GM20000 (cell line): ENCODE measurements around the gene CLDN24.

ENCODE experiments used
- DNase-seq: peaks from one replicate; pipeline ENCODE4 v3.0.0; 2012; ENCODE audit warnings: low spot score
- CTCF ChIP-seq: IDR thresholded peaks from 2 replicates; pipeline ENCODE4 v1.5.1; 2012; ENCODE audit warnings: mild to moderate bottlenecking, control low read depth; ENCODE audit errors: extremely low read depth, missing control alignments

CLDN24 gene

GRCh38 chr4:183335369-183335940, 13.2 kb upstream of the CLDN24 start:
- no peak for DNase-seq
- no peak for TF ChIP-seq CTCF

GRCh38 chr4:183333983-183334382, 11.8 kb upstream of the CLDN24 start:
- DNase-seq, result no peak
- no peak for TF ChIP-seq CTCF

- DNase-seq, result no peak
- TF ChIP-seq CTCF, result no peak
These were observed 11.0 kb upstream of the CLDN24 start for GRCh38 chr4:183333202-183333601.

- DNase-seq, result no peak
- no peak for TF ChIP-seq CTCF
These were observed 10.2 kb upstream of the CLDN24 start for GRCh38 chr4:183332447-183332846.

- DNase-seq, result no peak
- no peak for TF ChIP-seq CTCF
These were observed 8.6 kb upstream of the CLDN24 start for GRCh38 chr4:183330841-183331240.

GRCh38 chr4:183329954-183330742, 7.9 kb upstream of the CLDN24 start:
- DNase-seq, result no peak
- TF ChIP-seq CTCF, result no peak

- TF ChIP-seq CTCF, result no peak
- DNase-seq, result no peak
These were observed 7.0 kb upstream of the CLDN24 start for GRCh38 chr4:183329244-183329643.
